K562 (cell line): ENCODE results near the gene KCNJ11. TPM values are rescaled to one million over a fixed set of nuclear protein-coding genes. Genes with fewer than 3 reads are reported as not detected.

Source experiments
- ATAC-seq: fragments of 200-7000 bp; cut with Tn5 transposase; 3 replicates; pipeline ENCODE4 v1.9.1; 2020; ENCODE audit warnings: moderate library complexity
- BruUV-seq: library from RNA; stranded (reverse); fragments of 400-500 nt; replicated peaks from 2 replicates; lab custom pipeline; 2021; lab: Mats Ljungman, UMichigan
- CTCF ChIA-PET: fragments of 300-600 bp; formaldehyde crosslinking; extraction: SDS; loops from one replicate; lab custom pipeline; 2021; ENCODE audit warnings: low intra/inter-chr PET ratio; lab: Yijun Ruan, JAX
- POLR2A ChIA-PET: fragments of 300-600, 350-650 bp; sonication (Branson Sonifier 250); formaldehyde crosslinking; extraction: SDS; loops from one replicate; lab custom pipeline; 2021; ENCODE audit warnings: antibody characterized with exemption, inconsistent platforms; lab: Yijun Ruan, JAX
- DNase-seq, 4 experiments: peaks; one replicate each; pipeline versions ENCODE4 v3.0.0 to v3.0.0-alpha.2; 2011 to 2018; ENCODE audit warnings: low spot score in 3 of 4, mixed read lengths in 3 of 4; ENCODE audit errors: extremely low read depth in 1 of 4
- FAIRE-seq: peaks from 2 replicates; lab custom pipeline; 2011; peaks lifted over from hg19 to GRCh38; lab: Jason Lieb, UNC
- H2AFZ ChIP-seq: 2 replicates; pipeline ENCODE4 v1.6.0; 2011; ENCODE audit warnings: low read depth, low read length, control low read depth, inconsistent platforms
- H3K27ac ChIP-seq: fragments of 200-600 bp; 3 replicates; pipeline ENCODE4 v1.8.0; 2011; ENCODE audit warnings: low read depth, mild to moderate bottlenecking, control low read depth, inconsistent platforms, low read length, moderate library complexity, mixed read lengths; ENCODE audit errors: extremely low read depth
- H3K27me3 ChIP-seq, 2 experiments: fragments of 300-600 bp in 1 of 2; 2 replicates in 1 of 2; 3 replicates in 1 of 2; pipeline versions ENCODE4 v1.6.0 to v1.8.0; 2011; ENCODE audit warnings: inconsistent platforms in 2 of 2, low read length in 2 of 2, mild to moderate bottlenecking in 1 of 2, mixed read lengths in 1 of 2, moderate library complexity in 1 of 2; ENCODE audit not compliant: control insufficient read depth in 2 of 2, insufficient read depth in 2 of 2
- H3K36me3 ChIP-seq: fragments of 300-600 bp; 3 replicates; pipeline ENCODE4 v1.8.0; 2011; ENCODE audit warnings: mild to moderate bottlenecking, low read length, inconsistent platforms; ENCODE audit not compliant: control insufficient read depth, insufficient read depth
- H3K4me1 ChIP-seq, 2 experiments: fragments of 200-600 bp in 1 of 2; replicated peaks in 1 of 2; 2 replicates in 1 of 2; 3 replicates in 1 of 2; pipeline versions ENCODE4 v1.5.1 to v1.8.0; 2011; ENCODE audit warnings: inconsistent platforms in 2 of 2, low read length in 2 of 2, mild to moderate bottlenecking in 1 of 2, mixed read lengths in 1 of 2, moderate library complexity in 1 of 2; ENCODE audit not compliant: control insufficient read depth in 2 of 2, insufficient read depth in 2 of 2
- H3K4me2 ChIP-seq: 2 replicates; pipeline ENCODE4 v1.6.1; 2011; ENCODE audit warnings: low read length, control low read depth, inconsistent platforms, mixed read lengths; ENCODE audit not compliant: insufficient read depth
- H3K4me3 ChIP-seq: fragments of 200-600 bp; sonication (generic), shearing (Covaris generic); 2 replicates; pipeline ENCODE4 v1.5.1; 2016; ENCODE audit warnings: control low read depth, inconsistent platforms
- H3K79me2 ChIP-seq: fragments of 200-600 bp; 3 replicates; pipeline ENCODE4 v1.8.0; 2011; ENCODE audit warnings: low read length, inconsistent platforms; ENCODE audit not compliant: control insufficient read depth, insufficient read depth
- H3K9ac ChIP-seq, 2 experiments: 2 replicates each; pipeline versions ENCODE4 v1.6.0 to v1.6.1; 2011; ENCODE audit warnings: low read depth in 2 of 2, low read length in 2 of 2, control low read depth in 1 of 2, inconsistent platforms in 1 of 2, mild to moderate bottlenecking in 1 of 2, mixed read lengths in 1 of 2; ENCODE audit not compliant: insufficient read depth in 1 of 2
- H3K9me1 ChIP-seq: one replicate; pipeline ENCODE4 v1.6.0; 2011; ENCODE audit warnings: inconsistent platforms, mild to moderate bottlenecking, low read length, moderate library complexity; ENCODE audit not compliant: control insufficient read depth, insufficient read depth
- H3K9me3 ChIP-seq: replicated peaks from 2 replicates; pipeline ENCODE4 v1.5.1; 2011; ENCODE audit warnings: low read depth, low read length, inconsistent platforms; ENCODE audit not compliant: control insufficient read depth, insufficient read depth
- H4K20me1 ChIP-seq: replicated peaks from 2 replicates; pipeline ENCODE4 v1.6.1; 2011; ENCODE audit warnings: low read length, inconsistent platforms, mixed read lengths; ENCODE audit not compliant: control insufficient read depth, insufficient read depth
- CBX1 ChIP-seq: sonication (generic); IDR thresholded peaks from 2 replicates; pipeline ENCODE4 v1.6.1; 2016; ENCODE audit warnings: antibody characterized with exemption, low read depth, mild to moderate bottlenecking
- CSDE1 ChIP-seq, 2 experiments: fragments of 450-650 bp; IDR thresholded peaks; 2 replicates each; pipeline ENCODE4 v1.6.1; 2016; ENCODE audit warnings: mild to moderate bottlenecking in 1 of 2
- GABPB1 ChIP-seq: sonication (generic); formaldehyde crosslinking; IDR thresholded peaks from 2 replicates; pipeline ENCODE4 v1.8.0; 2022; ENCODE audit warnings: mild to moderate bottlenecking, missing genetic modification reagents
- GTF2F1 ChIP-seq: IDR thresholded peaks from 2 replicates; pipeline ENCODE4 v1.6.1; 2011; ENCODE audit warnings: low read depth, low read length, improper control_type of control experiment
- HMG20A ChIP-seq: fragments of 450-650 bp; formaldehyde crosslinking; conservative IDR thresholded peaks from 2 replicates; pipeline ENCODE4 v1.4.0; 2020; ENCODE audit warnings: mild to moderate bottlenecking, mixed read lengths
- KDM5B ChIP-seq: fragments of 200-600 bp; sonication (generic); IDR thresholded peaks from 2 replicates; pipeline ENCODE4 v1.6.1; 2012; ENCODE audit warnings: low read depth, mild to moderate bottlenecking, moderate library complexity, low read length, control low read depth, inconsistent platforms; ENCODE audit not compliant: insufficient replicate concordance
- MBD2 ChIP-seq: sonication (generic); IDR thresholded peaks from 2 replicates; pipeline ENCODE4 v1.6.1; 2016; ENCODE audit warnings: low read depth, borderline replicate concordance
- NEUROD1 ChIP-seq: fragments of 150-350 bp; IDR thresholded peaks from 2 replicates; pipeline ENCODE4 v1.6.1; 2014; ENCODE audit warnings: borderline replicate concordance, low read length, low read depth; ENCODE audit not compliant: partially characterized antibody
- RFX1 ChIP-seq: fragments of 450-650 bp; IDR thresholded peaks from 2 replicates; pipeline ENCODE4 v1.6.1; 2016; ENCODE audit warnings: mild to moderate bottlenecking, moderate library complexity
- SIRT6 ChIP-seq: IDR thresholded peaks from one replicate; pipeline ENCODE4 v1.6.1; 2012; ENCODE audit warnings: low read depth, mild to moderate bottlenecking, control low read depth, inconsistent platforms, low read length, moderate library complexity
- SP2 ChIP-seq: IDR thresholded peaks from 2 replicates; pipeline ENCODE4 v1.6.1; 2011; ENCODE audit warnings: mild to moderate bottlenecking, low read depth, low read length, moderate library complexity; ENCODE audit not compliant: poor library complexity, severe bottlenecking; ENCODE audit errors: extremely low read depth
- U2AF2 ChIP-seq: fragments of 200-400 bp; formaldehyde crosslinking; optimal IDR thresholded peaks from 2 replicates; pipeline ENCODE3; 2017; ENCODE audit warnings: low read depth, mild to moderate bottlenecking, low read length
- ZFPM2 ChIP-seq: fragments of 250-450 bp; sonication (Bioruptor Pico); IDR thresholded peaks from 2 replicates; pipeline ENCODE4 v1.5.1; 2022; ENCODE audit warnings: mild to moderate bottlenecking
- ZNF165 ChIP-seq: fragments of 250-450 bp; sonication (Bioruptor Pico); IDR thresholded peaks from 2 replicates; pipeline ENCODE4 v1.4.0; 2020; ENCODE audit warnings: borderline replicate concordance
- ZNF311 ChIP-seq: fragments of 250-450 bp; sonication (Bioruptor Pico); IDR thresholded peaks from 2 replicates; pipeline ENCODE4 v1.4.0; 2020; ENCODE audit warnings: mild to moderate bottlenecking, moderate library complexity
- WGBS: fragments of 100-300 bp; shearing (Covaris generic); methylation state at CpG from one replicate; pipeline ENCODE4 v1.1.6; 2016; ENCODE audit warnings: low coverage, mixed read lengths; ENCODE audit not compliant: insufficient coverage; ENCODE audit errors: missing lambda C conversion rate; 5-methylcytosine and 5-hydroxymethylcytosine counted together
- in situ Hi-C: fragments of 300-500 bp; cut with MboI; formaldehyde crosslinking; loops from 4 replicates; pipeline ENCODE4 v1.15.0; 2018; ENCODE audit warnings: inconsistent platforms, mixed read lengths
- intact Hi-C: fragments of 100-400 bp; cut with micrococcal nuclease; formaldehyde crosslinking; loops from 2 replicates; pipeline ENCODE4 v1.14.2; 2022
- polyA plus RNA-seq, 8 experiments: library from polyadenylated mRNA; depleted of rRNA in 4 of 8; stranded (reverse) in 5 of 8; unstranded in 3 of 8; fragments of >200 nt; fragmentation: Nextera tagmentation in 2 of 8; fragmentation: Illumina TruSeq in 1 of 8; extraction: Ambion mirVana in 2 of 8; extraction: Trizol in 1 of 8; gene quantifications; 2 replicates each; pipeline versions ENCODE4 v1.2.1 to v1.2.3, GENCODE V29; 2011 to 2014; ENCODE audit warnings: inconsistent platforms in 1 of 8, missing spikeins in 1 of 8
- total RNA-seq, 7 experiments: library from RNA; depleted of rRNA in 6 of 7; stranded (reverse); fragments of >200 nt in 6 of 7; fragmentation: Illumina TruSeq in 2 of 7; extraction: Trizol in 2 of 7; gene quantifications; 2 replicates each; pipeline versions ENCODE4 v1.2.1 to v1.2.3, GENCODE V29; 2011 to 2021; ENCODE audit warnings: low replicate concordance in 1 of 7
- TF ChIP-seq, protein P1 (sequence below): fragments of 250-450 bp; sonication (Bioruptor Pico); IDR thresholded peaks from 2 replicates; pipeline ENCODE4 v1.4.0; 2020; ENCODE audit warnings: borderline replicate concordance
- TF ChIP-seq, protein P2 (sequence below): IDR thresholded peaks from 2 replicates; pipeline ENCODE4 v1.6.1; 2011; ENCODE audit not compliant: insufficient read length; ENCODE audit errors: extremely low read depth
- TF ChIP-seq, protein P3 (sequence below): sonication (generic); IDR thresholded peaks from 2 replicates; pipeline ENCODE4 v1.6.1; 2016

Gene KCNJ11
- total and polyA plus RNA-seq, 9 of the 15 experiments (the other 6 are each of a cell fraction or from before 2014, with no cell fraction given): 0.54 to 3.7 (median 0.86) TPM; not detected in 2

DNA sequence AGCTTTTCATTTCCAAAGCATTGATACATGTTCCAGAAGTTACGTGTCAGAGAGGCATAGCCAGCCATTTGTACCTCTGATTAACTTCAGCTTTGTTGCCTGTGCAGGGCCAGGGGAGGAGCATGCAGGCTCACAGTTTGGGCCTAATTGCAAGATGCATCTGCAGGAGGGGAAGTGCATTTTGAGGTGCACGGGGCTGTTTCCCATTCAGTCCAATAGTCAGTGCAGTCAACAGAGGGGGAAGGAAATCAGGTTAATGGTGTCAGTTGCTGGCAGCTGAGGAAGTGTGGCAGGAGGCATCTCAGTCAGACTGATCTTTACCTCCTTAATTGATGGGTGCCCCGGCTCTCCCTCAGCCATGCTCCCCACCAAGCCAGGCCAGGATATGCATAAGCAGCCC, 48.9 kb upstream of the KCNJ11 start:
- H3K79me2 ChIP-seq: no peaks in the 10 kb centered on the region
- no peaks in the 10 kb centered on the region for H3K9me1 ChIP-seq
- DNase-seq (no peak), ATAC-seq (no peak), FAIRE-seq (no peak)
- no peaks in the 10 kb centered on the region for H3K9me3 ChIP-seq
- WGBS: 0% methylated on average over 3 of the region's 3 CpGs
- H3K27ac ChIP-seq: no peak overlapping the region
- H2AFZ ChIP-seq: no peak overlapping the region
- H3K36me3 ChIP-seq: no peaks in the 10 kb centered on the region
- no peak overlapping the region for H3K4me3 ChIP-seq
- no peak overlapping the region for H3K9ac ChIP-seq
- BruUV-seq: no TSS peak
- H3K4me1 ChIP-seq: no peaks in the 10 kb centered on the region; a peak in 1 of 5 replicates
- in situ Hi-C loops (no loop called here), intact Hi-C loops (no loop called here)
- POLR2A ChIA-PET: no interaction called here
- CTCF ChIA-PET: no interaction called here
- no peak for TF ChIP-seq HMG20A (CRISPR knock-in tag)
- TF ChIP-seq, protein P1, sequence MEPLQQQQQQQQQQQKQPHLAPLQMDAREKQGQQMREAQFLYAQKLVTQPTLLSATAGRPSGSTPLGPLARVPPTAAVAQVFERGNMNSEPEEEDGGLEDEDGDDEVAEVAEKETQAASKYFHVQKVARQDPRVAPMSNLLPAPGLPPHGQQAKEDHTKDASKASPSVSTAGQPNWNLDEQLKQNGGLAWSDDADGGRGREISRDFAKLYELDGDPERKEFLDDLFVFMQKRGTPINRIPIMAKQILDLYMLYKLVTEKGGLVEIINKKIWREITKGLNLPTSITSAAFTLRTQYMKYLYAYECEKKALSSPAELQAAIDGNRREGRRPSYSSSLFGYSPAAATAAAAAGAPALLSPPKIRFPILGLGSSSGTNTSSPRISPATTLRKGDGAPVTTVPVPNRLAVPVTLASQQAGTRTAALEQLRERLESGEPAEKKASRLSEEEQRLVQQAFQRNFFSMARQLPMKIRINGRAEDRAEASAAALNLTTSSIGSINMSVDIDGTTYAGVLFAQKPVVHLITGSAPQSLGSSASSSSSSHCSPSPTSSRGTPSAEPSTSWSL (CRISPR knock-in tag): no peak
- no peak for TF ChIP-seq U2AF2
- TF ChIP-seq GTF2F1: no peak
- TF ChIP-seq GABPB1 (CRISPR knock-in tag): no peak
- no peak for TF ChIP-seq MBD2
- TF ChIP-seq CBX1: no peak
- no peak for TF ChIP-seq SIRT6
- no peak for TF ChIP-seq ZNF165 (CRISPR knock-in tag)
- TF ChIP-seq ZNF311 (CRISPR knock-in tag): no peak
- TF ChIP-seq, protein P2, sequence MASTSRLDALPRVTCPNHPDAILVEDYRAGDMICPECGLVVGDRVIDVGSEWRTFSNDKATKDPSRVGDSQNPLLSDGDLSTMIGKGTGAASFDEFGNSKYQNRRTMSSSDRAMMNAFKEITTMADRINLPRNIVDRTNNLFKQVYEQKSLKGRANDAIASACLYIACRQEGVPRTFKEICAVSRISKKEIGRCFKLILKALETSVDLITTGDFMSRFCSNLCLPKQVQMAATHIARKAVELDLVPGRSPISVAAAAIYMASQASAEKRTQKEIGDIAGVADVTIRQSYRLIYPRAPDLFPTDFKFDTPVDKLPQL: no peak
- TF ChIP-seq NEUROD1: no peak
- TF ChIP-seq, protein P3, sequence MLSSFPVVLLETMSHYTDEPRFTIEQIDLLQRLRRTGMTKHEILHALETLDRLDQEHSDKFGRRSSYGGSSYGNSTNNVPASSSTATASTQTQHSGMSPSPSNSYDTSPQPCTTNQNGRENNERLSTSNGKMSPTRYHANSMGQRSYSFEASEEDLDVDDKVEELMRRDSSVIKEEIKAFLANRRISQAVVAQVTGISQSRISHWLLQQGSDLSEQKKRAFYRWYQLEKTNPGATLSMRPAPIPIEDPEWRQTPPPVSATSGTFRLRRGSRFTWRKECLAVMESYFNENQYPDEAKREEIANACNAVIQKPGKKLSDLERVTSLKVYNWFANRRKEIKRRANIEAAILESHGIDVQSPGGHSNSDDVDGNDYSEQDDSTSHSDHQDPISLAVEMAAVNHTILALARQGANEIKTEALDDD: no peak
- no peak for TF ChIP-seq RFX1
- TF ChIP-seq KDM5B: no peak
- no peak for TF ChIP-seq CSDE1 (IDR thresholded peaks at IDR 0.05)
- no peak for TF ChIP-seq ZFPM2 (CRISPR knock-in tag)
- TF ChIP-seq SP2: no peak
- peaks cover 22 to 41% of the 10 kb centered on the region in 2 experiments; a peak in 3 of 5 replicates for H3K27me3 ChIP-seq
- H4K20me1 ChIP-seq: no peaks in the 10 kb centered on the region
- H3K4me2 ChIP-seq: no peak overlapping the region
